ENCODE measurements around the gene PRAMEF18. TPM values are rescaled to one million over a fixed set of nuclear protein-coding genes. Genes with fewer than 3 reads are reported as not detected.
"Not testable (repeated sequence)": the region's sequence is repeated elsewhere in the genome, so short reads cannot be mapped to it uniquely, and the experiment has no call there.

PRAMEF18 gene
- total RNA-seq, 2 donors from 2014 or later: not detected

- H3K36me3 ChIP-seq (replicated peaks in 1 of 2; ENCODE audit: insufficient read depth in 1 of 2, low read depth in 2 of 2); H3K4me1 ChIP-seq; H3K4me3 ChIP-seq; DNase-seq; ATAC-seq; intact Hi-C loops (cut with DNase I); H3K27ac ChIP-seq; H3K9me3 ChIP-seq; H3K27me3 ChIP-seq: not testable (repeated sequence)
- WGBS, 2 donors: 69 to 83% methylated on average over 6 to 7 of the region's 7 CpGs
Measured at GRCh38 chr1:13231061-13231750, 5.3 kb upstream of the PRAMEF18 start.

DNA sequence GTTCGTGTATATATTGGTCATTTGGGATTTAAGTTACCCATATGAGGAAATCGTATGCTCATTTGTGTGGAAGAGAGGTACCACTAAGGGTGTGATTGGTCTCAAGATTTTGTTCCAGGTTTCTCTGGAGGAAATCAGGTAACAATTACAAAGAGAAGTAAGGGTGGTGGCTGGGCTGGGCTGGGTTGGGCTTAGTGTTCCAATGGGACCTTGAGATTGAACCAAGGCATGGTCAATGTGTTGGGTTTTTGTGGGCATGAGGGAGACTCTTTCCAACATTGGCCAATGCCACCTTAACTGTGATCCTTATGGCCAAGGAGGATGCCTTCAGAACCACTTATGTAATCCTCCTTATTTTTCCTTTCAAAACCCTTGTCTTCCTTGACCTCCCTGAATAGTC, 4.6 kb upstream of the PRAMEF18 start:
- H3K36me3 ChIP-seq (replicated peaks in 1 of 2; ENCODE audit: insufficient read depth in 1 of 2, low read depth in 2 of 2); H3K27ac ChIP-seq; H3K27me3 ChIP-seq; H3K9me3 ChIP-seq; ATAC-seq; DNase-seq; H3K4me3 ChIP-seq; H3K4me1 ChIP-seq; intact Hi-C loops (cut with DNase I): not testable (repeated sequence)
- WGBS, 2 donors: 67 to 68% methylated on average over 2 of the region's 2 CpGs

- H3K9me3 ChIP-seq; H3K27ac ChIP-seq; H3K4me1 ChIP-seq; DNase-seq; H3K36me3 ChIP-seq (replicated peaks in 1 of 2; ENCODE audit: insufficient read depth in 1 of 2, low read depth in 2 of 2); H3K27me3 ChIP-seq; H3K4me3 ChIP-seq; intact Hi-C loops (cut with DNase I); ATAC-seq: not testable (repeated sequence)
- WGBS, 2 donors: 64 to 78% methylated on average over 5 of the region's 5 CpGs
Measured at GRCh38 chr1:13230096-13230495, 4.1 kb upstream of the PRAMEF18 start.

- 64 to 77% methylated on average over 7 of the region's 7 CpGs for WGBS, 2 donors
- Histone ChIP-seq H3K36me3 (replicated peaks in 1 of 2; ENCODE audit: insufficient read depth in 1 of 2, low read depth in 2 of 2) (no peaks in the 10 kb centered on the region), H3K4me1 (no peaks in the 10 kb centered on the region), H3K27me3 (no peaks in the 10 kb centered on the region), H3K4me3 (no peak overlapping the region), H3K9me3 (no peaks in the 10 kb centered on the region), H3K27ac (no peak overlapping the region)
- TF ChIP-seq CTCF (IDR thresholded peaks at IDR 0.05) (peak in 6 of 7 experiments; percentile 6 to 50 (median 36)), POLR2A (IDR thresholded peaks at IDR 0.05) (no peak)
- ATAC-seq (no peak), DNase-seq (peak; percentile 37 to 66 (median 51))
- intact Hi-C loops (cut with DNase I): no loop called here
Measured at GRCh38 chr1:13228343-13228781, 2.4 kb upstream of the PRAMEF18 start.

- H3K9me3 ChIP-seq; H3K4me1 ChIP-seq; H3K36me3 ChIP-seq (replicated peaks in 1 of 2; ENCODE audit: insufficient read depth in 1 of 2, low read depth in 2 of 2); intact Hi-C loops (cut with DNase I); ATAC-seq; H3K27me3 ChIP-seq; DNase-seq; H3K4me3 ChIP-seq; H3K27ac ChIP-seq: not testable (repeated sequence)
- WGBS, 2 donors: 80 to 84% methylated on average over 8 of the region's 8 CpGs
Measured at GRCh38 chr1:13227271-13228055, 1.5 kb upstream of the PRAMEF18 start.

- 66 to 69% methylated on average over 5 of the region's 5 CpGs for WGBS, 2 donors
- intact Hi-C loops (cut with DNase I): no loop called here
- Histone ChIP-seq H3K9me3 (no peaks in the 10 kb centered on the region), H3K27me3 (no peaks in the 10 kb centered on the region), H3K4me1 (no peaks in the 10 kb centered on the region), H3K36me3 (replicated peaks in 1 of 2; ENCODE audit: insufficient read depth in 1 of 2, low read depth in 2 of 2) (no peaks in the 10 kb centered on the region), H3K4me3 (no peak overlapping the region), H3K27ac (no peak overlapping the region)
- ATAC-seq: no peak
- TF ChIP-seq CTCF (IDR thresholded peaks at IDR 0.05) (no peak), POLR2A (IDR thresholded peaks at IDR 0.05) (no peak)
- DNase-seq: no peak
Measured at GRCh38 chr1:13224480-13225060, 1.4 kb downstream of the PRAMEF18 start.

DNA sequence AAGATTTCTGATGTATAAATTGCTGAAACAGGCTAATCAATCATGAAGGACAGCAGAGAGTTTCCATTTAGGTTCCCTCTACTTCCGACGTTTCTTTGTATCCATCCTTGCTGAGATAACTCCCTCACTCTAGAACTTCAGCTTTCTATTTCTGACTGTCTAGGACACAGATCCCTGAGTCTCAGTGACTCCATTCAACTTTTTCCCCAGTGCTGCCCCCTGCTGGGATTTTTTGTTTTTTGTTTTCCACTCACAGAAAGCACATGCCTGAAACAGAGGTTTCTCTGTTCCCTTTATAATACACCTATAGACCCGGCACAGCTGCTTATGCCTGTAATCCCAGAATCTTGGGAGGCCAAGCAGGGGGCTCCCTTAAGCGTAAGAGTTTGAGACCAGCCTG, 3.2 kb downstream of the PRAMEF18 start:
- H3K9me3 ChIP-seq; DNase-seq; H3K27me3 ChIP-seq; ATAC-seq; H3K4me1 ChIP-seq; H3K4me3 ChIP-seq; H3K36me3 ChIP-seq (replicated peaks in 1 of 2; ENCODE audit: insufficient read depth in 1 of 2, low read depth in 2 of 2); H3K27ac ChIP-seq; intact Hi-C loops (cut with DNase I): not testable (repeated sequence)
- WGBS, 2 donors: no CpG with 5 or more reads among the region's 4 CpGs

DNA sequence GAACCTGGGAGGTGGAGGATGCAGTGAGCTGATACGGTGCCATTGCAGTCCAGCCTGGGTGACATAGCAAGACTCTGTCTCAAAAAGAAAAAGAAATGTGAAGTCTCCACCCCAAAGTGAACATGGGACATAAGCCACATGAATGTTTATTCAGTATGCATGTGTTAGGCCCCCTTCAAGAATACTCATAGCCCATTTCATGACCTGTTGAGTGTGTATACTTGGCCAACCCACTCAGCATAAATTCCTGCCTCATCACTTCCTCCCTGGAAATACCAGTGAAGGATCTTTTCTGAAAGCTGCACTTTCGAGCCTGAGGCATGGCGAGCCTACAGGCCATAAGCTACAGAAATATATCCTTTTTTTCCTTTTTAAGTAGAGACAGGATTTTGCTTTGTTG, 6.8 kb downstream of the PRAMEF18 start:
- DNase-seq; H3K36me3 ChIP-seq (replicated peaks in 1 of 2; ENCODE audit: insufficient read depth in 1 of 2, low read depth in 2 of 2); H3K9me3 ChIP-seq; ATAC-seq; intact Hi-C loops (cut with DNase I); H3K4me3 ChIP-seq; H3K27me3 ChIP-seq; H3K4me1 ChIP-seq; H3K27ac ChIP-seq: not testable (repeated sequence)
- no CpG with 5 or more reads among the region's 3 CpGs for WGBS, 2 donors

- H3K4me1 ChIP-seq; H3K4me3 ChIP-seq; intact Hi-C loops (cut with DNase I); H3K9me3 ChIP-seq; ATAC-seq; H3K27ac ChIP-seq; H3K27me3 ChIP-seq; DNase-seq; H3K36me3 ChIP-seq (replicated peaks in 1 of 2; ENCODE audit: insufficient read depth in 1 of 2, low read depth in 2 of 2): not testable (repeated sequence)
- no CpG with 5 or more reads among the region's 7 CpGs for WGBS, 2 donors
Measured at GRCh38 chr1:13216619-13217018, 9.3 kb downstream of the PRAMEF18 start.
